Progenitor cell of endocrine pancreas (in vitro differentiated cells): ENCODE data around the gene GRM8. TPM values are rescaled to one million over a fixed set of nuclear protein-coding genes. Genes with fewer than 3 reads are reported as not detected.

Source experiments
- DNase-seq: peaks from one replicate; pipeline ENCODE4 v3.0.0; 2021; ENCODE audit warnings: low spot score; ENCODE audit not compliant: unreplicated experiment
- H3K27ac Mint-ChIP-seq: 2 replicates; pipeline ENCODE4 v1.8.0; 2021; ENCODE audit warnings: mild to moderate bottlenecking, moderate library complexity, mixed read lengths
- H3K27me3 Mint-ChIP-seq: 2 replicates; pipeline ENCODE4 v1.8.0; 2021; ENCODE audit warnings: mixed read lengths
- H3K36me3 Mint-ChIP-seq: 2 replicates; pipeline ENCODE4 v1.8.0; 2022; ENCODE audit warnings: mixed read lengths; ENCODE audit not compliant: insufficient read depth
- H3K4me1 Mint-ChIP-seq: 2 replicates; pipeline ENCODE4 v1.8.0; 2021; ENCODE audit warnings: low read depth, mixed read lengths
- H3K4me3 Mint-ChIP-seq: 2 replicates; pipeline ENCODE4 v1.8.0; 2021; ENCODE audit warnings: low read depth, mild to moderate bottlenecking, moderate library complexity, mixed read lengths
- H3K9me3 Mint-ChIP-seq: 2 replicates; pipeline ENCODE4 v1.8.0; 2021; ENCODE audit warnings: low read depth, mixed read lengths
- total RNA-seq: library from RNA; stranded (reverse); gene quantifications from 2 replicates; pipeline ENCODE4 v1.2.1, GENCODE V29; 2021
- TF ChIP-seq, protein P1 (sequence below): fragments of 200-600 bp; sonication (generic); IDR thresholded peaks from one replicate; pipeline ENCODE4 v1.5.0; 2021; ENCODE audit warnings: antibody characterized with exemption, mild to moderate bottlenecking; ENCODE audit not compliant: unreplicated experiment

GRM8 gene
- total RNA-seq, 1 donor from 2014 or later: 4.2 TPM

DNA sequence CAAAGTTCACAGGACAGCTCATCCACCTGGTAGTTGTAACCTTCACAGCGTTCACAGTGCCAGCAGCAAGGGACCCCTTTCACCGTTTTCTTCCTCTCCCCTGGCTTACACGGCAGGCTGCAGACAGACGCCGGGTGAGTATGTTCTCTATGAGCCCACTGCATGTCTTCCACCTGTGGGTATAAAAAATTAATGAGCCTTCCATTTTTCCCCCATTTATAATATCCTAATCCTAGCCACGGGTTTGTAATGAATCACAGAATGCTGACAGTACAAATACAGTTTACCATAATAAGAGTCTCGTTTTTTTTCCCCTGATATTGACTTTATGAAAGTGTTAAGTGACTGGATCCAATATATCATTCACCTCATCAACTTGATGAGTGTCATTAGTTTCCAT, 719.0 kb downstream of the GRM8 start:
- H3K9me3 Mint-ChIP-seq: no peaks in the 10 kb centered on the region
- H3K4me1 Mint-ChIP-seq: peaks cover 8% of the 10 kb centered on the region
- H3K36me3 Mint-ChIP-seq: no peaks in the 10 kb centered on the region
- no peaks in the 10 kb centered on the region for H3K27me3 Mint-ChIP-seq
- TF ChIP-seq, protein P1, sequence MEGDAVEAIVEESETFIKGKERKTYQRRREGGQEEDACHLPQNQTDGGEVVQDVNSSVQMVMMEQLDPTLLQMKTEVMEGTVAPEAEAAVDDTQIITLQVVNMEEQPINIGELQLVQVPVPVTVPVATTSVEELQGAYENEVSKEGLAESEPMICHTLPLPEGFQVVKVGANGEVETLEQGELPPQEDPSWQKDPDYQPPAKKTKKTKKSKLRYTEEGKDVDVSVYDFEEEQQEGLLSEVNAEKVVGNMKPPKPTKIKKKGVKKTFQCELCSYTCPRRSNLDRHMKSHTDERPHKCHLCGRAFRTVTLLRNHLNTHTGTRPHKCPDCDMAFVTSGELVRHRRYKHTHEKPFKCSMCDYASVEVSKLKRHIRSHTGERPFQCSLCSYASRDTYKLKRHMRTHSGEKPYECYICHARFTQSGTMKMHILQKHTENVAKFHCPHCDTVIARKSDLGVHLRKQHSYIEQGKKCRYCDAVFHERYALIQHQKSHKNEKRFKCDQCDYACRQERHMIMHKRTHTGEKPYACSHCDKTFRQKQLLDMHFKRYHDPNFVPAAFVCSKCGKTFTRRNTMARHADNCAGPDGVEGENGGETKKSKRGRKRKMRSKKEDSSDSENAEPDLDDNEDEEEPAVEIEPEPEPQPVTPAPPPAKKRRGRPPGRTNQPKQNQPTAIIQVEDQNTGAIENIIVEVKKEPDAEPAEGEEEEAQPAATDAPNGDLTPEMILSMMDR: no peak
- no peak overlapping the region for H3K27ac Mint-ChIP-seq
- no peak for DNase-seq
- H3K4me3 Mint-ChIP-seq: no peak overlapping the region

DNA sequence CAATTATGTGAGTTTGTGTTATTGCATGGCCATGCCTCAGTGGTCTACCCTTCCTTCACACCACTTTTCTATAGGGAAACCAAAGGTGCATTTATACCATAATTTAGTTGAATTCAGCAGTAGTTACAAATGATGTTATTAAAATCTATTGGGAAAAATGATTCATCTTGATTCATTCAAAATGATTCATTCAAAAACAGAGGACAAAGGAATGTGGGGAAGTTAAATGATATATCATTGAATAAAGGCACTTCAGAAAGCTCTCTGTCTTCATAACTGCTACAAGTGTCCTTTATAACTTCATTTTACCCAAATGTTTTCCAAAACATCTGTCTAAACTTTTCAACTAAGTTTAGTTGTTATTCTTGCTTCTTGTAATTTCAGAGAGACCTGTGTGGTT, 722.9 kb downstream of the GRM8 start:
- H3K36me3 Mint-ChIP-seq: no peaks in the 10 kb centered on the region
- no peak overlapping the region for H3K4me3 Mint-ChIP-seq
- TF ChIP-seq, protein P1: no peak
- peaks cover 5% of the 10 kb centered on the region for H3K4me1 Mint-ChIP-seq
- H3K27ac Mint-ChIP-seq: no peak overlapping the region
- H3K9me3 Mint-ChIP-seq: peaks cover 3% of the 10 kb centered on the region
- no peak for DNase-seq
- no peaks in the 10 kb centered on the region for H3K27me3 Mint-ChIP-seq

DNA sequence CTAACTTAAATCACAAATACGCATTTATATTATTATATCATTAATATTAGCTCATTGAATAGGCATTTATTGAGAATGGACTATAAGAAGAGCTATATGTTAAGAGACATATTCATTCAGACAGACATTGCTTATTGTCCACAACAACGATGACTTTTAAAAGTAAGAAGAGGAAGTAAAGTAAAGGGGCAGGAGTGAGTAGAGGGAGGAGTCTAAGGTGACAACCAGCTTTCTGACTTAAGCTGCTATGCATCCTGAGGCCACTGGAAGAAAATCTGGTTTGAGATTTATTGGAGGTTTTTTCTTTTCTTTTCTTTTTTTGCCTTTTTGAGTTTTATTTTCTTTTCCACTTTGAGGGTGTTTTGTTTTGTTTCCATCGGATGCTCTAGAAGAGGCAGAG, 723.5 kb downstream of the GRM8 start:
- peaks cover 5% of the 10 kb centered on the region for H3K4me1 Mint-ChIP-seq
- no peaks in the 10 kb centered on the region for H3K27me3 Mint-ChIP-seq

DNA sequence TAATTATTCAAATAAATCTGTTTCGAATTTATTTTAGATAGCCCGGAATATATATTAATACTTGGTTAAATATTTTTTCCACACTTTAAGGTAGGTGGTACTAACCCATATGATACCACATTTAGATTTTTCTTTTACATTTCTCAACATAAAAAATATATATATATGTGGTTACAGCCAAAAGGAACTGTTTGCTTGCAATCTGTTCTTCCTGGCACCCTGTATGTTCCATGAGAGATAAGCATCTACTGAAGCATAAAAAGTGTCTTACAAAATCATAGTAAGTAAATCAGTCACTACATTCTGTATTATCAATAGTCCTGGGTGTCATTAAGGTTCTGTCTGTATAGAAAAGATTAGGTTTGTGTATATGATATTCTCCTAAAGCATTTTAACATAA, 726.8 kb downstream of the GRM8 start:
- Mint-ChIP-seq H3K4me3 (no peak overlapping the region), H3K27ac (no peak overlapping the region), H3K9me3 (peaks cover 3% of the 10 kb centered on the region), H3K36me3 (no peaks in the 10 kb centered on the region), H3K4me1 (peaks cover 5% of the 10 kb centered on the region), H3K27me3 (no peaks in the 10 kb centered on the region)
- TF ChIP-seq, protein P1: no peak
- no peak for DNase-seq

More for the DNA sequence above, 723.5 kb downstream of the GRM8 start:
- Mint-ChIP-seq H3K9me3 (peaks cover 3% of the 10 kb centered on the region), H3K4me3 (no peak overlapping the region), H3K36me3 (no peaks in the 10 kb centered on the region), H3K27ac (no peak overlapping the region)
- TF ChIP-seq, protein P1: no peak
- DNase-seq: no peak

DNA sequence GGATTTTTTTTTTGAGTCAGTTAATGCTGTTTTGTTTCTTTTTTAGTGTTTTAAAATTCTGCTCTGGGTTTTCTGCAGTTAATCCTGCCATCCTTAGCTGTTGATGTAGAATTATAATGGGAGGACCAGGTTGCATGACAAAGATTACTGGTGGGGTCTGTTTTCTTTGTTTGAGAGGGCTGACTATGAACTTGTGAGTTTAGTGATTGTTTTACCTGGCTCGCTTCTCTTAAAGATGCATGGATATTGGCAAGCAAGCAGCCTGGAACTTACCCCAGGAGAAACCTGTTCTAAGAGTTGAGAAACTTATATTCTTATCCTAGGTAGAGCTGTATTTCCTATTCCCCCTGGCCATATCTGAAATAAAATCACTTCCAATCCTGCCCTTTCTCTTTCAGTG, 727.8 kb downstream of the GRM8 start:
- no peak for DNase-seq
- no peaks in the 10 kb centered on the region for H3K27me3 Mint-ChIP-seq
- H3K4me1 Mint-ChIP-seq: no peaks in the 10 kb centered on the region
- no peaks in the 10 kb centered on the region for H3K36me3 Mint-ChIP-seq
- no peak overlapping the region for H3K4me3 Mint-ChIP-seq
- H3K9me3 Mint-ChIP-seq: peaks cover 3% of the 10 kb centered on the region
- no peak overlapping the region for H3K27ac Mint-ChIP-seq
- TF ChIP-seq, protein P1: no peak
